ENCODE results near the gene CNIH3. TPM values are rescaled to one million over a fixed set of nuclear protein-coding genes. Genes with fewer than 3 reads are reported as not detected.

CNIH3 gene
- total RNA-seq, 1 experiment from 2014 or later, result 3.7 TPM

- DNase-seq (ENCODE audit: low read depth, low spot score) (no peak), ATAC-seq (peak; percentile 50)
- ChIA-PET CTCF (no interaction called here), POLR2A (no interaction called here)
- intact Hi-C loops (cut with micrococcal nuclease; ENCODE audit: unreplicated experiment) (loop anchor here (5.0 kb wide), 1 partner anchor 129 kb away; no protein-coding TSS in a partner anchor), in situ Hi-C loops (cut with HindIII; ENCODE audit: low pct_unique_long_range_greater_than_20kb, low sequenced_read_pairs) (no loop called here)
- Histone ChIP-seq H3K4me3 (ENCODE audit: low read depth in 2 of 2, low read length in 2 of 2) (no peak overlapping the region), H3K9me3 (ENCODE audit: control insufficient read depth, insufficient read depth, low read depth, low read length) (no peaks in the 10 kb centered on the region), H3K27ac (ENCODE audit: low read length) (no peak overlapping the region), H3K27me3 (ENCODE audit: control insufficient read depth, insufficient read depth, low read length) (no peaks in the 10 kb centered on the region), H3K4me1 (ENCODE audit: control insufficient read depth, insufficient read depth, low read length) (no peaks in the 10 kb centered on the region), H3K36me3 (ENCODE audit: control insufficient read depth, insufficient read depth, low read length) (no peaks in the 10 kb centered on the region)
- TF ChIP-seq REST (IDR thresholded peaks at IDR 0.05; ENCODE audit: insufficient read depth in 1 of 2, low read depth in 2 of 2, low read length in 1 of 2) (no peak), POLR2AphosphoS5 (IDR thresholded peaks at IDR 0.05; ENCODE audit: low read depth, low read length) (no peak), CTCF (IDR thresholded peaks at IDR 0.05) (no peak), SIN3A (IDR thresholded peaks at IDR 0.05; ENCODE audit: borderline replicate concordance, insufficient read depth, low read depth, low read length) (no peak)
- no TSS peak for BruUV-seq (replicated peaks)
Measured at GRCh38 chr1:224641030-224641429, 24.9 kb downstream of the CNIH3 start.

GRCh38 chr1:224643653-224644052 lies 27.5 kb downstream of the CNIH3 start:
- no peak for ATAC-seq
- Histone ChIP-seq H3K36me3 (ENCODE audit: control insufficient read depth, insufficient read depth, low read length) (no peaks in the 10 kb centered on the region), H3K27ac (ENCODE audit: low read length) (no peak overlapping the region), H3K9me3 (ENCODE audit: control insufficient read depth, insufficient read depth, low read depth, low read length) (no peaks in the 10 kb centered on the region), H3K27me3 (ENCODE audit: control insufficient read depth, insufficient read depth, low read length) (no peaks in the 10 kb centered on the region), H3K4me3 (ENCODE audit: low read depth in 2 of 2, low read length in 2 of 2) (no peak overlapping the region), H3K4me1 (ENCODE audit: control insufficient read depth, insufficient read depth, low read length) (no peaks in the 10 kb centered on the region)
- in situ Hi-C loops (cut with HindIII; ENCODE audit: low pct_unique_long_range_greater_than_20kb, low sequenced_read_pairs), result no loop called here
- TF ChIP-seq SIN3A (IDR thresholded peaks at IDR 0.05; ENCODE audit: borderline replicate concordance, insufficient read depth, low read depth, low read length), result no peak
- TF ChIP-seq CTCF (IDR thresholded peaks at IDR 0.05), result no peak
- TF ChIP-seq POLR2AphosphoS5 (IDR thresholded peaks at IDR 0.05; ENCODE audit: low read depth, low read length), result no peak
- TF ChIP-seq REST (IDR thresholded peaks at IDR 0.05; ENCODE audit: insufficient read depth in 1 of 2, low read depth in 2 of 2, low read length in 1 of 2), result no peak
- TF ChIP-seq TCF7L2 (IDR thresholded peaks at IDR 0.05; ENCODE audit: low read depth, low read length), result no peak
- CTCF ChIA-PET, result interaction anchor here (0.8 to 1.6 kb wide), 2 partner anchors 11 to 279 kb away, joined by 4 to 12 read pairs; no protein-coding TSS in a partner anchor
- POLR2A ChIA-PET, result no interaction called here
- no peak for DNase-seq (ENCODE audit: low read depth, low spot score)
- intact Hi-C loops (cut with micrococcal nuclease; ENCODE audit: unreplicated experiment), result loop anchor here (1.0 to 5.0 kb wide), 2 partner anchors 131 to 210 kb away; no protein-coding TSS in a partner anchor
- no TSS peak for BruUV-seq (replicated peaks)
